Activated T-cell treated with anti-CD3 and anti-CD28 coated beads, Interleukin-2, amount 50 U/mL, for 24 hours (primary cell): ENCODE results near the gene MIDN.
"Not testable (repeated sequence)": the region's sequence is repeated elsewhere in the genome, so short reads cannot be mapped to it uniquely, and the experiment has no call there.

Experiments used
- DNase-seq: peaks from one replicate; pipeline ENCODE4 v3.0.0-alpha.2; 2020
- H3K27ac Mint-ChIP-seq: 2 replicates; pipeline ENCODE4 v1.8.0; 2020; ENCODE audit warnings: mild to moderate bottlenecking, mixed read lengths
- H3K27me3 Mint-ChIP-seq: 2 replicates; pipeline ENCODE4 v1.8.0; 2020; ENCODE audit warnings: mixed read lengths
- H3K36me3 Mint-ChIP-seq: 2 replicates; pipeline ENCODE4 v1.8.0; 2020; ENCODE audit warnings: low read depth, mixed read lengths
- H3K4me1 Mint-ChIP-seq: 2 replicates; pipeline ENCODE4 v1.8.0; 2020; ENCODE audit warnings: low read depth, mixed read lengths
- H3K4me3 Mint-ChIP-seq: 2 replicates; pipeline ENCODE4 v1.8.0; 2020; ENCODE audit warnings: mild to moderate bottlenecking, moderate library complexity, mixed read lengths
- H3K9me3 Mint-ChIP-seq: 2 replicates; pipeline ENCODE4 v1.8.0; 2020; ENCODE audit warnings: mixed read lengths

The MIDN gene

GRCh38 chr19:1245494-1246264 lies 2.7 kb upstream of the MIDN start:
- Mint-ChIP-seq H3K27me3 (no peaks in the 10 kb centered on the region), H3K9me3 (no peaks in the 10 kb centered on the region), H3K27ac (peak overlapping the region; percentile 14), H3K36me3 (peaks cover 41% of the 10 kb centered on the region), H3K4me3 (no peak overlapping the region), H3K4me1 (peaks cover 41% of the 10 kb centered on the region)
- DNase-seq: peak; percentile 42

GRCh38 chr19:1246265-1247087 lies 1.9 kb upstream of the MIDN start:
- peaks cover 46% of the 10 kb centered on the region for H3K36me3 Mint-ChIP-seq
- peaks cover 33% of the 10 kb centered on the region for H3K4me1 Mint-ChIP-seq
- H3K27ac Mint-ChIP-seq: peak overlapping the region; percentile 69
- DNase-seq: peak; percentile 45
- H3K4me3 Mint-ChIP-seq: peak overlapping the region; percentile 56
- not testable (repeated sequence) for H3K27me3 Mint-ChIP-seq, H3K9me3 Mint-ChIP-seq

GRCh38 chr19:1247748-1248138 lies 640 bp upstream of the MIDN start:
- no peak for DNase-seq
- H3K27ac Mint-ChIP-seq: peak overlapping the region; percentile 77

GRCh38 chr19:1248786-1249297 lies 459 bp downstream of the MIDN start:
- peaks cover 42% of the 10 kb centered on the region for H3K36me3 Mint-ChIP-seq
- peaks cover 21% of the 10 kb centered on the region for H3K4me1 Mint-ChIP-seq

More at GRCh38 chr19:1247748-1248138, 640 bp upstream of the MIDN start:
- Mint-ChIP-seq H3K9me3 (no peaks in the 10 kb centered on the region), H3K27me3 (no peaks in the 10 kb centered on the region), H3K4me1 (peaks cover 25% of the 10 kb centered on the region), H3K36me3 (peaks cover 46% of the 10 kb centered on the region), H3K4me3 (peak overlapping the region; percentile 79)

GRCh38 chr19:1249298-1249989 lies 1.1 kb downstream of the MIDN start:
- Mint-ChIP-seq H3K36me3 (peaks cover 42% of the 10 kb centered on the region), H3K27ac (peak overlapping the region; percentile 86), H3K27me3 (no peaks in the 10 kb centered on the region), H3K4me3 (peak overlapping the region; percentile 78), H3K4me1 (peaks cover 20% of the 10 kb centered on the region), H3K9me3 (no peaks in the 10 kb centered on the region)
- DNase-seq: peak; percentile 95

More at GRCh38 chr19:1248786-1249297, 459 bp downstream of the MIDN start:
- H3K27ac Mint-ChIP-seq: peak overlapping the region; percentile 94
- no peaks in the 10 kb centered on the region for H3K27me3 Mint-ChIP-seq
- peak overlapping the region; percentile 79 for H3K4me3 Mint-ChIP-seq
- H3K9me3 Mint-ChIP-seq: no peaks in the 10 kb centered on the region
- DNase-seq: peak; percentile 92

- Mint-ChIP-seq H3K27ac (peak overlapping the region; percentile 86), H3K9me3 (no peaks in the 10 kb centered on the region), H3K36me3 (peaks cover 43% of the 10 kb centered on the region), H3K27me3 (no peaks in the 10 kb centered on the region), H3K4me3 (peak overlapping the region; percentile 78), H3K4me1 (peaks cover 21% of the 10 kb centered on the region)
- DNase-seq: no peak
Measured at GRCh38 chr19:1249990-1250436, 1.6 kb downstream of the MIDN start.

GRCh38 chr19:1250437-1251260 lies 2.3 kb downstream of the MIDN start:
- Mint-ChIP-seq H3K4me1 (peaks cover 24% of the 10 kb centered on the region), H3K9me3 (no peaks in the 10 kb centered on the region), H3K27me3 (no peaks in the 10 kb centered on the region), H3K36me3 (peaks cover 47% of the 10 kb centered on the region), H3K4me3 (peak overlapping the region; percentile 93), H3K27ac (peak overlapping the region; percentile 96)
- peak; percentile 65 for DNase-seq

GRCh38 chr19:1251330-1252220 lies 3.2 kb downstream of the MIDN start:
- Mint-ChIP-seq H3K36me3 (peaks cover 48% of the 10 kb centered on the region), H3K9me3 (no peaks in the 10 kb centered on the region), H3K4me1 (peaks cover 24% of the 10 kb centered on the region), H3K4me3 (peak overlapping the region; percentile 93), H3K27ac (peak overlapping the region; percentile 96), H3K27me3 (no peaks in the 10 kb centered on the region)
- DNase-seq: peak; percentile 75

- DNase-seq: no peak
- Mint-ChIP-seq H3K36me3 (peaks cover 51% of the 10 kb centered on the region), H3K27ac (peak overlapping the region; percentile 96), H3K4me1 (peaks cover 23% of the 10 kb centered on the region), H3K4me3 (peak overlapping the region; percentile 93), H3K27me3 (no peaks in the 10 kb centered on the region), H3K9me3 (no peaks in the 10 kb centered on the region)
Measured at GRCh38 chr19:1252221-1252820, 3.9 kb downstream of the MIDN start.

GRCh38 chr19:1252821-1253513 lies 4.6 kb downstream of the MIDN start:
- H3K36me3 Mint-ChIP-seq: peaks cover 58% of the 10 kb centered on the region
- peak overlapping the region; percentile 96 for H3K27ac Mint-ChIP-seq

GRCh38 chr19:1253514-1254080 lies 5.2 kb downstream of the MIDN start:
- H3K9me3 Mint-ChIP-seq: no peaks in the 10 kb centered on the region
- peaks cover 64% of the 10 kb centered on the region for H3K36me3 Mint-ChIP-seq
- peaks cover 34% of the 10 kb centered on the region for H3K4me1 Mint-ChIP-seq
- no peaks in the 10 kb centered on the region for H3K27me3 Mint-ChIP-seq
- peak overlapping the region; percentile 96 for H3K27ac Mint-ChIP-seq
- no peak for DNase-seq
- H3K4me3 Mint-ChIP-seq: peak overlapping the region; percentile 93

More at GRCh38 chr19:1252821-1253513, 4.6 kb downstream of the MIDN start:
- Mint-ChIP-seq H3K27me3 (no peaks in the 10 kb centered on the region), H3K4me3 (peak overlapping the region; percentile 93), H3K4me1 (peaks cover 29% of the 10 kb centered on the region), H3K9me3 (no peaks in the 10 kb centered on the region)
- peak; percentile 82 for DNase-seq

- Mint-ChIP-seq H3K4me3 (no peak overlapping the region), H3K27ac (peak overlapping the region; percentile 90), H3K4me1 (peaks cover 39% of the 10 kb centered on the region), H3K36me3 (peaks cover 69% of the 10 kb centered on the region), H3K9me3 (no peaks in the 10 kb centered on the region), H3K27me3 (no peaks in the 10 kb centered on the region)
- DNase-seq: no peak
Measured at GRCh38 chr19:1254081-1254527, 5.7 kb downstream of the MIDN start.
